Measurements from ENCODE around the gene HDDC3.
A peak's percentile ranks its signal among the peaks of the same experiment; 100 is the strongest.

HDDC3 gene

DNA sequence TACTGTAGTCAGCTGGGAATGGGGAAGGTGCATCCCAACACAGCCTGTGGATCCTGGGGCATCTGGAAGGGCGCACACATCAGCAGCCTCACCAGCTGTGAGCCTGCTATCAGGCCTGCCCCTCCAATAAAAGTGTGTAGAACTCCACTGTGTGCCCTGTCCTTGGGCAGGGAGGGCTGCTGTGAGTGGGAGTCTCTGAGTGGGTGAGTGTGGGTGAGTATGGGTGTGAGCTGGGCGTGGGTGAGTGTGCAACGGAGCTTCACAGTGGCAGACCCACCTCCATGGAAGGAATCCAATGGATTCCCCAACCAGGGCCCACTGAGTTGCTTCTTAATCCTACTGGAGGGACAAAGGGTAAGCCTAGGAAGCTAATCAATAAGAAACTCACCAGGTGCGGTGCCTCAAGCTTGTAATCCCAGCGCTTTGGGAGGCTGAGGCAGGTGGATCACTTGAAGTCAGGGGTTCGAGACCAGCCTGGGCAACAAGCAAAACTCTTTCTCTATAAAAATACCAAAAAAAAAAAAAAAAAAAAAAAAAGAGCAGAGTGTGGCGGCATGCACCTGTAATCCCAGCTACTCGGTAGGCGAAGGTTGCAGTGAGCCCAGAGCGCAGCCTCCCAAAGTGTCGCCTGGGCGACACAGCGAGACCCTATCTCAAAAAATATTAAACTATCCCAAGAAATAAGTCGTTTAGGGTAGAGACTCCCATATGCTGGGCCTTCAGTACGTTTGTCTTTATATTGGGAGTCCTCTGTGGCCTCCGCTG lies 21.8 kb upstream of the HDDC3 start:
- no peak for DNase-seq (ENCODE audit: low read depth in 2 of 2)

- DNase-seq (ENCODE audit: low read depth in 2 of 2), result no peak
These were observed 20.7 kb upstream of the HDDC3 start for GRCh38 chr15:90952901-90953677.

DNA sequence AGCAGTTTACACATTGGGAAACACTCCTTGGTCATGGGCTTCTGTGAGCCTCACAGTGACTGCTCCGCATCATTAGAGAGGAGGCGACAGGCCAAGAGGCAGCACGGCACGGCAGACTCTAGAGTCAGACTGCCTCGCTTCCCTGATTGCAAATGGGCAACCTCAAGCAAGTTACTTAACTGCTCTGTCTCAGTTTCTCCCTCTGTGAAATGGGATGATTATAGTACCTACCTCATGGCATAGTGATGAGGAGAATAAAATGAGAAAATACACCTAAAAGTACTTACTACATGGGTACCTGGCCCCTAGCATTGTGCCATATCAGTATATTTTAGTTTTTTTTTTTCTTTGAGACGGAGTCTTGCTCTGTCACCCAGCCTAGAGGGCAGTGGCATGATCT lies 18.3 kb upstream of the HDDC3 start:
- no peak for DNase-seq (ENCODE audit: low read depth in 2 of 2)

- DNase-seq (ENCODE audit: low read depth in 2 of 2), result no peak
These were observed 17.8 kb upstream of the HDDC3 start for GRCh38 chr15:90949979-90950675.

- DNase-seq (ENCODE audit: low read depth in 2 of 2), result no peak
These were observed 16.2 kb upstream of the HDDC3 start for GRCh38 chr15:90948506-90948905.

DNA sequence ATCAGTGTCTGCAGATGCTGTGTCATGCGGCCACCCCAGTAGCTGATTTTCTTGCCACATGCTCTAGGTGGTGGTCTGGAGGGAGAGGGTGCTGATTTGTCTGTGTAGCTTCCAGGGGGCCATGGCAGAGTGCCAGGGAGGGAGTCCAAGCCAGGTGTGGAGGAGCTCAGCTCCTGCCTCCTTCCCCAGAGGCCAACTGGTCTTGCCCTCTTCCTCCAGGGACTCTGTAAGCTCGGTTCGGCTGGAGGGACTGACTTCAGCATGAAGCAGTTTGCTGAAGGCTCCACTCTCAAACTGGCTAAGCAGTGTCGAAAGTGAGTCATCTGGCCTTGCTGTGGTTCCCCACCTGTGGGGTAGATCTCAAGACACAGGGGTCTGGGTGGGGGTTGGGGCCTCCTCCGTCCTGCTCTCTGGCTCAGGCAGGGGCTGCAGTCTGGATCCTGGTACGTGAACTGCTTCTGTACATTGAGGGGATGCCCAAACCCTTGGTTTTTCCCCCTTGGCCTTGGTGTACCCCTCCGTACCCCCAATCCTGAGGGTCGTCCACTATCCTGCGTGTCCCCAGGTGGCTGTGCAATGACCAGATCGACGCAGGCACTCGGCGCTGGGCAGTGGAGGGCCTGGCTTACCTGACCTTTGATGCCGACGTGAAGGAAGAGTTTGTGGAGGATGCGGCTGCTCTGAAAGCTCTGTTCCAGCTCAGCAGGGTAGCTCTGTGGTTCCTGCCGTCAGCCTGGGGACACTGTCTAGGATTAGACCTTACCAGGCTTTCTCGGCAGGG lies 15.4 kb upstream of the HDDC3 start:
- DNase-seq (ENCODE audit: low read depth in 2 of 2), result no peak

GRCh38 chr15:90946941-90947576 lies 14.7 kb upstream of the HDDC3 start:
- DNase-seq (ENCODE audit: low read depth in 2 of 2), result no peak

DNA sequence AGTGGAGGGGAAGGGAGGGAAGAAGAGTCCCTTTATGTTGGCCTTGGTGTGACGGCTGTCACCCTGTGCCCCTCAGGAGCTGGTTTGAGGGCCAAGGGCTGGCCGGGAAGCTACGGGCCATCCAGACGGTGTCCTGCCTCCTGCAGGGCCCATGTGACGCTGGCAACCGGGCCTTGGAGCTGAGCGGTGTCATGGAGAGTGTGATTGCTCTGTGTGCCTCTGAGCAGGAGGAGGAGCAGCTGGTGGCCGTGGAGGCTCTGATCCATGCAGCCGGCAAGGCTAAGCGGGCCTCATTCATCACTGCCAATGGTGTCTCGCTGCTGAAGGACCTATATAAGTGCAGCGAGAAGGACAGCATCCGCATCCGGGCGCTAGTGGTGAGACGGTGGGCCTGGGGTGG lies 14.2 kb upstream of the HDDC3 start:
- no peak for DNase-seq (ENCODE audit: low read depth in 2 of 2)

DNA sequence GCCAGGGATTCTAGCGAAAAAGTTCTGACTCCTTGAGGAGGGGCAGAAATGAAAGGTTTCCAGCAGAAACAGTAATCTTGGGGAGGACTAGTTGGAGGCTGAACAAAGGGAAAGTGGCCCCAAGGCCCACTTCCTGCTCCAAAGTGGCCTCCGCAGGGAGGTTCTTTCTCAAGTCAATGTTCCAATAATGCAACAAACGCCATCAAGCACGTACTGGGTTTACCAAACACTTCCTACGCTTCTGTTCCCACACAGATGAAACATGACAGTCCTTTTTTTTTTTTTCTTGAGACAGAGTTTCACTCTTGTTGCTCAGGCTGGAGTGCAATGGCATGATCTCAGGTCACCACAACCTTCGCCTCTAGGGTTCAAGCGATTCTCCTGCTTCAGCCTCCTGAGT lies 12.7 kb upstream of the HDDC3 start:
- no peak for DNase-seq (ENCODE audit: low read depth in 2 of 2)

- no peak for DNase-seq (ENCODE audit: low read depth in 2 of 2)
These were observed 10.2 kb upstream of the HDDC3 start for GRCh38 chr15:90942354-90943120.

DNA sequence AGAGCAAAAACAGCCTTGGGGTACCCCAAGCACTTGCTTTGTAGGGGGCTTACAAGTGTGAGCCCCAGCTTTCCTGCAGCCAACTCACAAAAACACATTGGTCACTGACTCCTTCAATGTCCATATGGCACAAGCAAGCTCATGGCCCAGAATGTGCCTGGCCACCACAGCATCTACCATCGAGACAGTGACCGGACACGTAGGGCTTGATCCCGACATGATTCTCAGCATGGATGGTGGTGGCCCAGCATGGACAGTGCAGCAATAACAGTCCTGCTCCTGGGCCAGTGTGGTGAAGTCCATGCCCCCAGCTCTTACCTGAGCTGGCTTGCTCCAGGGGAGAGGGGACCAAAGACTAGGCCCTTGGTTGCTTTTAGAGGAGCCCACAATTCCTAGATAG lies 8.7 kb upstream of the HDDC3 start:
- no peak for DNase-seq (ENCODE audit: low read depth in 2 of 2)

- no peak for DNase-seq (ENCODE audit: low read depth in 2 of 2)
These were observed 7.4 kb upstream of the HDDC3 start for GRCh38 chr15:90939756-90940155.

DNA sequence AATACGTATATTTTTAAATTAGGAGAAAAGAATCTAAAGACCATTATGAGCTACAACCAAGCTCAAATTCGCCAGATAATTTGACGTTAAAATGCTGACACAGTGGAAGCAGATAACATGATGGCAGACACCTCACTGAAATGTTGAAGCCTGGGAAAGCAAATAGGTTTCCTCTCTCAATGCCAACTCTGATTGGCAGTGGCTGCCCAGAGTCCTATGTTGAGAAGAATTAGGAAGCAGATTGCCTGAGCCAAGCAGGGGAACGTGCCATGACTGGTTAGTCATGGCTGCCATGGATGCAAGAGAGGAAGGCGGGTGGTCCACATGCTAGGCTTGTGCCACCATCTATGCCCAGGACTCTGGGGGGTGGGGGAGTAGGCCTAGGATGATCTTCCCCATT lies 5.9 kb upstream of the HDDC3 start:
- DNase-seq (ENCODE audit: low read depth in 2 of 2), result no peak

DNA sequence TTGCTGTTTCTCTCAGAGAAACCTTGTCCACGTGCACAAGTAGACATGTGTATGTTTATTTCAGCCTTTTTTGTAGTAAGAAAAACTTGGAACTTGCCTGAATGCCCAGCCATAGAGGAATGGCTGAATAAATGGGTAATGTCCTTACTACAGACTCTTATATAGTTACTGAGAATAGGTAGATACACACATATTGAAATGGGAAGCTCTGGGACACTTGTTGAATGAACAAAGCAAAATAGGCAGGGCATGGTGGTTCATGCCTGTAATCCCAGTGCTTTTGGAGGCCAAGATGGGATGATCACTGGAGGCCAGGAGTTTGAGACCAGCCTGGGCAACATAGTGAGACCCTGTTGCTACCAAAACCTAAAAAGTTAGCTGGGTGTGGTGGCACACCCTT lies 4.5 kb upstream of the HDDC3 start:
- no peak for DNase-seq (ENCODE audit: low read depth in 2 of 2)

DNA sequence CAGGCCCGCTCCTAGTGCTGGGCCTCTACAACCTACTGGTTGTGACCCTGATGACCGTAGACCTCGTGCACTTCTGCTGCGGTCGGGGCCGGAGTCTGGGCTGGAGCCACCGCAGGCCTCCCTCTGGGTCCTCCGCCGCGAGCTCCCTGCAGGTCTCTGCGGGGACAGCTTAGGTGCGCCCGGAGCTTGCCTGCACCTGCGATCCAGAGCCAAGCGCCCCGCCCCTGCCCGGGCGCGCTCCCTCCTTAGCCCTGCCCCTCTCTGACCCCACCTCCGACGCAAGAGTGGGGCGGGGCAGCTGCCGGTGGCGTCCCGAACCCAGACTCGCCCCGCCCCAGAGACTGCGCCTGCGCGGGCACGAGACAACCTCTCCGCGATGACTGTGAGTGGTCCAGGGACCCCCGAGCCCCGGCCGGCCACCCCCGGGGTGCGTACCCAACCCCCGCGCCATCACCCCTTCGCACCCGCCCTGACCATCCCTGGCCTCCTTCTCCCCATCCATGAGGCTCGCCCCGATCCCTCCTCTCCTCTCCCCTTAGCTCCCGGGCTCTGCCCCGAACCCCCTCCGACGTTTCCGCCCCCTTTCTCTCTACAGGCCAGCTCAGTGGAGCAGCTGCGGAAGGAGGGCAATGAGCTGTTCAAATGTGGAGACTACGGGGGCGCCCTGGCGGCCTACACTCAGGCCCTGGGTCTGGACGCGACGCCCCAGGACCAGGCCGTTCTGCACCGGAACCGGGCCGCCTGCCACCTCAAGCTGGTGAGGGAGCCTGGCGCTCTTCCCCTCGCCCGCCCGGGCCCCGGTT lies 2.8 kb upstream of the HDDC3 start, which contains the start of gene UNC45A:
Gene UNC45A (plus strand): TSS at position 337 of the 803 bp plus-strand sequence. CDS start 40 bp downstream, at position 377.
- DNase-seq (ENCODE audit: low read depth in 2 of 2), result peak; percentile 88 to 95

DNA sequence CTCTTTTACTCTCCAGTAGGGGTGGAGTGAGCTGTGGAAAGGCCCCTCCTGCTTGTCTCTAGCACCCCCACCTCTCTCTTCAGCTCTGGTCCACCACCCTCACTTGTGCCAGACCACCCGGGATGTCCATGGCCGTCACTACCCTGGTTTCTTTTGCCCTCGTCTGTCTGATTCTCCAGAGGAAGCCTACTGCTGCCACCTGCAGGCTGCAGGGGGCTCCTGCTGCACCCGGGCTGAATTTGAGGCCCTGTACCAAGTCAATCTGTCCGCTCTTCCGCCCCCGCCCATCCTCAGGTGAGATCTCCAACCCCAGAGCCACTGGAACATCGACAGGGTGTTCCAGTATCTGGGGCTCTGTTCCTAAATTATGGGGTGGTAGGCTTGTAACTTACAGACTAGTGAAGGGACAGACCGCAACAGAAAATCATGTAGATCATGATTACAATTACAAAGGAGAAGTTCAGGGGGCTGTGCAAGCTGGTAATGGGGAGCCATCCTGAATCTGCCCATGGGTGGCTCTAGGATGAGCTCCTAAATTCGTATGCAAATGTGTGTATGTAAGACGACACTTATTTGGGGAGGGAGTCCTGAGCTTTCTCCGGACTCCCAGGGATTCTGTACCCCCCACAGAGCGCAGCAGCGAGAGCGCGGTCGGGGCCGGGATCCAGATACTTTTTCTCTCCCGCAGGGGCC lies 2.1 kb upstream of the HDDC3 start:
- DNase-seq (ENCODE audit: low read depth in 2 of 2), result peak; percentile 77 to 88

DNA sequence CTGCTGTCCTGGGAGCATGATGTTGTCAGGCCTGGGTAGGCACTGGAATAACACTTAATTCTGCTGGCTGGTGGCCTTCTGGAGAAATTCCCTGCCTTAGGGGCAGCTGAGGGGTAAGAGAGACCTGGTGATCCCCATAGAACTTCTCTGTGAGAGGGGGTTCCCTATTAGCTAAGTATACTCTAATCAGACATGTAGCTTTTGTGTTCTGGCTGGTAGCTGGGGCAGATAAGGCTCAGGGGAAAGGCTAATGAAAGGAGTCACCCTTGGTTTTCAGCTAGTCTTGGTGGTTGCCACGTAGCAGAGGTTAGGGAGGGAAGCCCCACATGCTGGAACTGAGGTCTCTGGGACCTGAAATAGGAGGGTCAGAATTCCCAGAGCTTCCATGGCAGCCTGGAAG lies 952 bp upstream of the HDDC3 start:
- no peak for DNase-seq (ENCODE audit: low read depth in 2 of 2)

DNA sequence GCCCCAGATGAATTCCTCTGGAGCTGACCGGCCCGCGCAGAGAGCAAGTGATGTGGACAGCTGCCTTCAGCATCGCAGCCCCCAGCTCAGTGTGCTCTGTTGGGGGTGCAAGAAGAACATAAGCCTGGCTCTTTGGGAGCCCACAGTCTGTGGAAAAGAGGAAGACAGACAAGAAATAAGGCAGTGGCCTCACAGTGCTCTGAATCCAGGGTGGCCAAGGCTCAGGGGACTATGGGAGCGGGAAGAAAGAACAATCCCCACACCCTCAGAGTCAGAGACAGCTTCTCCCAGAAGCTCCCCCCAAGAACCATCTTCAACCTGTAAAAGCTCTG lies 277 bp upstream of the HDDC3 start:
- no peak for DNase-seq (ENCODE audit: low read depth in 2 of 2)

DNA sequence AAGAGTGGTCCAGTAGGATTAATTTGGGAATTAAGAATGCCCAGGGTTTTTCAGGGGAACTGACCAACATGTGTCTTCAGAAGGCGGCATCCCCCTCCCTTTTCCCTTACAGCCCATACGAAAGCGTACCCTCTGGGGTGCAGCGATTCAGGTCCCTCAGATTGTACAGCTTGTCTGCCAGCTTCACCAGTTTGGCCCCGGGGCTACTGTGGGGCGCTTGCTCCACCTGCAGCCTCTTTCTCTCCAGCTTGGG lies 848 bp downstream of the HDDC3 start:
- DNase-seq (ENCODE audit: low read depth in 2 of 2), result no peak

Measured in stimulated activated CD4-positive, alpha-beta T cell treated with anti-CD3 and anti-CD28 coated beads, Interleukin-15, amount 100 ng/mL, for 48 hours (primary cell).